ENCODE measurements around the gene CELF2.

CELF2 gene

GRCh38 chr10:11036424-11037011, 18.8 kb downstream of the CELF2 start:
- TF ChIP-seq CTCF (IDR thresholded peaks at IDR 0.05; ENCODE audit: insufficient read depth, missing control alignments): peak; percentile 55
- DNase-seq (ENCODE audit: insufficient read length, low spot score) (no peak), FAIRE-seq (peak; percentile 48)

GRCh38 chr10:11037991-11038390, 20.3 kb downstream of the CELF2 start:
- FAIRE-seq (no peak), DNase-seq (ENCODE audit: insufficient read length, low spot score) (no peak)
- TF ChIP-seq CTCF (IDR thresholded peaks at IDR 0.05; ENCODE audit: insufficient read depth, missing control alignments): no peak

- FAIRE-seq: no peak
- no peak for TF ChIP-seq CTCF (IDR thresholded peaks at IDR 0.05; ENCODE audit: insufficient read depth, missing control alignments)
- no peak for DNase-seq (ENCODE audit: insufficient read length, low spot score)
Measured at GRCh38 chr10:11042357-11042756, 24.7 kb downstream of the CELF2 start.

GRCh38 chr10:11043039-11043438, 25.4 kb downstream of the CELF2 start:
- no peak for TF ChIP-seq CTCF (IDR thresholded peaks at IDR 0.05; ENCODE audit: insufficient read depth, missing control alignments)
- FAIRE-seq: no peak
- DNase-seq (ENCODE audit: insufficient read length, low spot score): no peak

GRCh38 chr10:11043446-11044127, 25.9 kb downstream of the CELF2 start:
- TF ChIP-seq CTCF (IDR thresholded peaks at IDR 0.05; ENCODE audit: insufficient read depth, missing control alignments): no peak
- FAIRE-seq: no peak

GRCh38 chr10:11045487-11045886, 27.8 kb downstream of the CELF2 start:
- DNase-seq (ENCODE audit: insufficient read length, low spot score) (no peak), FAIRE-seq (no peak)
- no peak for TF ChIP-seq CTCF (IDR thresholded peaks at IDR 0.05; ENCODE audit: insufficient read depth, missing control alignments)

More at GRCh38 chr10:11043446-11044127, 25.9 kb downstream of the CELF2 start:
- no peak for DNase-seq (ENCODE audit: insufficient read length, low spot score)
